HL-60 (cell line): ENCODE measurements around the gene MMP8.

Experiments used
- POLR2AphosphoS5 ChIP-seq: IDR thresholded peaks from 2 replicates; pipeline ENCODE4 v1.6.1; 2012; ENCODE audit warnings: low read depth
- TF ChIP-seq, protein P1 (sequence below): IDR thresholded peaks from one replicate; pipeline ENCODE4 v1.5.1; 2011; ENCODE audit warnings: low read length, control low read depth, inconsistent platforms; ENCODE audit not compliant: insufficient read depth
- TF ChIP-seq, protein P2 (sequence below): IDR thresholded peaks from 2 replicates; pipeline ENCODE4 v1.6.1; 2012; ENCODE audit warnings: low read depth; ENCODE audit not compliant: insufficient replicate concordance

DNA sequence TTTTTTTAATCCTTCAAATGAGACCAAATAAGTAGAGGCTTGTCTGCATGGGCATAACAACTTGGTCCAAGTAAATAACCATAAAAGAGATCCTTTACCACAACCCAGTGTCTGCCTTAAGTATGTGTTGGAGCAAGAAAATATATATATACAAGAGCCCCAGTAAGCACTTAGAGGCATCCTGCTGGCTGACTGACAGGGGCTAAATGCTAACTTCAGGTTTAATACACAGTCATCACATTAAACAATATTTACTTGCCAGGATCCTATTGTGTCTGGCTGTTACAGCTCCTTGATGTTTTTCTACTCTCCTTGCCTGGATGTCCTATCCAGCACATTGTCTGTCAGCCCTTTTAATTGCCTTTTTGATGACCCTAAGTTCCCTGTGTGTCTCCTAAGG is 62.1 kb downstream of the MMP8 start:
- no peak for TF ChIP-seq POLR2AphosphoS5
- TF ChIP-seq, protein P1, sequence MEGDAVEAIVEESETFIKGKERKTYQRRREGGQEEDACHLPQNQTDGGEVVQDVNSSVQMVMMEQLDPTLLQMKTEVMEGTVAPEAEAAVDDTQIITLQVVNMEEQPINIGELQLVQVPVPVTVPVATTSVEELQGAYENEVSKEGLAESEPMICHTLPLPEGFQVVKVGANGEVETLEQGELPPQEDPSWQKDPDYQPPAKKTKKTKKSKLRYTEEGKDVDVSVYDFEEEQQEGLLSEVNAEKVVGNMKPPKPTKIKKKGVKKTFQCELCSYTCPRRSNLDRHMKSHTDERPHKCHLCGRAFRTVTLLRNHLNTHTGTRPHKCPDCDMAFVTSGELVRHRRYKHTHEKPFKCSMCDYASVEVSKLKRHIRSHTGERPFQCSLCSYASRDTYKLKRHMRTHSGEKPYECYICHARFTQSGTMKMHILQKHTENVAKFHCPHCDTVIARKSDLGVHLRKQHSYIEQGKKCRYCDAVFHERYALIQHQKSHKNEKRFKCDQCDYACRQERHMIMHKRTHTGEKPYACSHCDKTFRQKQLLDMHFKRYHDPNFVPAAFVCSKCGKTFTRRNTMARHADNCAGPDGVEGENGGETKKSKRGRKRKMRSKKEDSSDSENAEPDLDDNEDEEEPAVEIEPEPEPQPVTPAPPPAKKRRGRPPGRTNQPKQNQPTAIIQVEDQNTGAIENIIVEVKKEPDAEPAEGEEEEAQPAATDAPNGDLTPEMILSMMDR: no peak
- TF ChIP-seq, protein P2, sequence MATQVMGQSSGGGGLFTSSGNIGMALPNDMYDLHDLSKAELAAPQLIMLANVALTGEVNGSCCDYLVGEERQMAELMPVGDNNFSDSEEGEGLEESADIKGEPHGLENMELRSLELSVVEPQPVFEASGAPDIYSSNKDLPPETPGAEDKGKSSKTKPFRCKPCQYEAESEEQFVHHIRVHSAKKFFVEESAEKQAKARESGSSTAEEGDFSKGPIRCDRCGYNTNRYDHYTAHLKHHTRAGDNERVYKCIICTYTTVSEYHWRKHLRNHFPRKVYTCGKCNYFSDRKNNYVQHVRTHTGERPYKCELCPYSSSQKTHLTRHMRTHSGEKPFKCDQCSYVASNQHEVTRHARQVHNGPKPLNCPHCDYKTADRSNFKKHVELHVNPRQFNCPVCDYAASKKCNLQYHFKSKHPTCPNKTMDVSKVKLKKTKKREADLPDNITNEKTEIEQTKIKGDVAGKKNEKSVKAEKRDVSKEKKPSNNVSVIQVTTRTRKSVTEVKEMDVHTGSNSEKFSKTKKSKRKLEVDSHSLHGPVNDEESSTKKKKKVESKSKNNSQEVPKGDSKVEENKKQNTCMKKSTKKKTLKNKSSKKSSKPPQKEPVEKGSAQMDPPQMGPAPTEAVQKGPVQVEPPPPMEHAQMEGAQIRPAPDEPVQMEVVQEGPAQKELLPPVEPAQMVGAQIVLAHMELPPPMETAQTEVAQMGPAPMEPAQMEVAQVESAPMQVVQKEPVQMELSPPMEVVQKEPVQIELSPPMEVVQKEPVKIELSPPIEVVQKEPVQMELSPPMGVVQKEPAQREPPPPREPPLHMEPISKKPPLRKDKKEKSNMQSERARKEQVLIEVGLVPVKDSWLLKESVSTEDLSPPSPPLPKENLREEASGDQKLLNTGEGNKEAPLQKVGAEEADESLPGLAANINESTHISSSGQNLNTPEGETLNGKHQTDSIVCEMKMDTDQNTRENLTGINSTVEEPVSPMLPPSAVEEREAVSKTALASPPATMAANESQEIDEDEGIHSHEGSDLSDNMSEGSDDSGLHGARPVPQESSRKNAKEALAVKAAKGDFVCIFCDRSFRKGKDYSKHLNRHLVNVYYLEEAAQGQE: no peak
